HepG2 (cell line): Measurements from ENCODE around the gene EIF5A.

Experiments used
- CREB1 ChIP-seq, 2 experiments: fragments of 450-650 bp in 1 of 2; IDR thresholded peaks; 2 replicates each; pipeline ENCODE4 v1.6.1; 2016 to 2017; ENCODE audit warnings: control low read depth in 1 of 2, mild to moderate bottlenecking in 1 of 2, missing compliant biosample characterization in 1 of 2, missing genetic modification characterization in 1 of 2
- CTCF ChIP-seq: sonication (generic); formaldehyde crosslinking; IDR thresholded peaks from 2 replicates; pipeline ENCODE4 v1.5.0; 2020; ENCODE audit warnings: mild to moderate bottlenecking, missing genetic modification reagents, moderate library complexity
- FOXJ3 ChIP-seq: sonication (generic); formaldehyde crosslinking; IDR thresholded peaks from 2 replicates; pipeline ENCODE4 v1.4.0; 2020; ENCODE audit warnings: missing genetic modification reagents, mild to moderate bottlenecking, borderline replicate concordance
- MYC ChIP-seq: sonication (generic); formaldehyde crosslinking; IDR thresholded peaks from 2 replicates; pipeline ENCODE4 v1.9.0; 2021; ENCODE audit warnings: missing genetic modification reagents, borderline replicate concordance
- POLR2AphosphoS5 ChIP-seq: IDR thresholded peaks from 2 replicates; pipeline ENCODE4 v1.6.1; 2012; ENCODE audit warnings: low read depth, low read length
- TF ChIP-seq, protein P1 (sequence below): sonication (generic); formaldehyde crosslinking; IDR thresholded peaks from 2 replicates; pipeline ENCODE4 v1.8.1; 2023; ENCODE audit warnings: mild to moderate bottlenecking, missing genetic modification reagents

DNA sequence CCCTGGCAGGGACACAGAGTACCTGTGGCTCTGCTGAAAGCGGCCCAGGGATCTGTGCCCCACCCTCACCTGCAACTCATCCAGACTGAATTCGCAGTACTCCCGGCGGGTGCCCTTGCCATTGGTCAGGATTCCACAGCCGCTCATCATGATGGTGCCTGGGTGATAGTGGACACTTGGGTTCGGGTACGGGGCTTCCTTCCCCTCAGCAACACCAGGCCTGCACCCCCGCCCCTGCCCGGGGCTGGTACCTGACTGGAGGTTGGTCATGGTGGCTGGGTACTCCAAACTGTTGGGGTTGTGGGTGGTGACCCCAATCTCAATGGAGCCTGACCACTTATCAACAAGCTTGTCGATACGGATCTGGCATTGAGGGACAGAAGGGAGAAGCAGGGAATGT lies 18.8 kb downstream of the EIF5A start:
- TF ChIP-seq MYC (no peak), CTCF (CRISPR knock-in tag) (no peak), CREB1 (IDR thresholded peaks at IDR 0.05) (no peak), CREB1 (CRISPR knock-in tag; IDR thresholded peaks at IDR 0.05) (no peak), POLR2AphosphoS5 (no peak), FOXJ3 (CRISPR knock-in tag) (no peak)
- TF ChIP-seq, protein P1, sequence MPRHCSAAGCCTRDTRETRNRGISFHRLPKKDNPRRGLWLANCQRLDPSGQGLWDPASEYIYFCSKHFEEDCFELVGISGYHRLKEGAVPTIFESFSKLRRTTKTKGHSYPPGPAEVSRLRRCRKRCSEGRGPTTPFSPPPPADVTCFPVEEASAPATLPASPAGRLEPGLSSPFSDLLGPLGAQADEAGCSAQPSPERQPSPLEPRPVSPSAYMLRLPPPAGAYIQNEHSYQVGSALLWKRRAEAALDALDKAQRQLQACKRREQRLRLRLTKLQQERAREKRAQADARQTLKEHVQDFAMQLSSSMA: no peak
